HS-5 (cell line): ENCODE data around the gene RPH3AL.
"Not testable (repeated sequence)": the region's sequence is repeated elsewhere in the genome, so short reads cannot be mapped to it uniquely, and the experiment has no call there.

Source experiments
- DNase-seq: peaks from one replicate; pipeline ENCODE4 v3.0.0-alpha.2; 2012; ENCODE audit warnings: low read depth

Gene RPH3AL

DNA sequence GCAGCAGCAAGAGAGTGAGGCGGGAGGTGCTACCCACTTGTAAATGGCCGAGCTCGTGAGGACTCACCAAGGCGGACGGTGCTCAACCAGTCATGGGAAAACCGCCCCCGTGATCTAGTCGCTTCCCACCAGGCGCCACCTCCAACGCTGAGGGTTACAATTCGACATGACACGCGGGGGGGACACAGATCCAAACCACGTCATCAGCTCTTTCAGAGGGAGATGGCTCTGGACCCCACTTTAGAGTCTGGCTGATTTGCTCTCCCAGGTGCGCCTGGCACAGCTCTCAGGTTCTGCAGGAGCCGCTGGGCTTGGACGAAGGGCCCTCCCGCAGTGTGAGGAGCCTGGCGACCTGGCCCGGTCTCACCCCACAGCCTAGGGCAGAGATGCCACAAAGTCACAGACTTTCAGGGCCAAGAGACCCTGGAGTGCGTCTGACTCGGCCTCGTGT, 150.1 kb downstream of the RPH3AL start:
- DNase-seq, result no peak

DNA sequence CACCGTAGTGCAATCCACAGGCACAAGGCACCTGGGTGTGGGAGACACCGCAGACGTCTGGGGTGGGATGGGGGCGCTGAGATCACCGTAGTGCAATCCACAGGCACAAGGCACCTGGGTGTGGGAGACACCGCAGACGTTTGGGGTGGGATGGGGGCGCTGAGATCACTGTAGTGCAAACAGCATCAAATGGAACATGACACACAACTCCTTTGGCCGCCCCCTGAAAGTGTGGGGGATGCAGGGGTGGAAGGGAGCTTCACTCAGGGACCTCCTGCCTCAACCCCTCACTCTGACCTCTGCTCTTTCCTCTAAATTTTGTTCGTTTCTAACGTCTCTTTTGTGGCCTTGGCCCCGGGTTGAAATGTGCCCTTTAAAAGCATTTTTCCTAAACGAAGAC, 150.9 kb downstream of the RPH3AL start:
- DNase-seq, result not testable (repeated sequence)

GRCh38 chr17:201257-201656, 151.3 kb downstream of the RPH3AL start:
- DNase-seq, result not testable (repeated sequence)

DNA sequence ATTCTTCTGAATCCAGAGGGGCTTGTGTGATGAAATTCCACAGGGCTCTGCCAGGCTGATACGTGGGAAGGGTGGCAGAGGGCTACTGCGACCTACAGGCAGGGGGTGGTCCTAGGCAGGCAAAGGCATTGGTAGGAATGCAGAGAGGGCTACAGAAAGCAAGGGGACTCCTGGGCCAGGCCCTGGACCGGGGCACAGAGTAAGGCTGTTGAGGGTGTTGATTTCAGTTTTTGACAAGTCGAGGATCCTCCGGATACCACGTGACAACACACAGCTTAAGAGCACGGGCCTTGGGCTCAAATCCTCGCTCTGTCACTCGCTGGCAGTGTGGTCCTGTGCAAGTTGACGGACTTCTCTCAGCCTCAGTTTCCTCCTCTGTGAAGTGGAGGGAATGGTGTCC, 152.0 kb downstream of the RPH3AL start:
- no peak for DNase-seq

GRCh38 chr17:199806-200545, 152.6 kb downstream of the RPH3AL start:
- no peak for DNase-seq

DNA sequence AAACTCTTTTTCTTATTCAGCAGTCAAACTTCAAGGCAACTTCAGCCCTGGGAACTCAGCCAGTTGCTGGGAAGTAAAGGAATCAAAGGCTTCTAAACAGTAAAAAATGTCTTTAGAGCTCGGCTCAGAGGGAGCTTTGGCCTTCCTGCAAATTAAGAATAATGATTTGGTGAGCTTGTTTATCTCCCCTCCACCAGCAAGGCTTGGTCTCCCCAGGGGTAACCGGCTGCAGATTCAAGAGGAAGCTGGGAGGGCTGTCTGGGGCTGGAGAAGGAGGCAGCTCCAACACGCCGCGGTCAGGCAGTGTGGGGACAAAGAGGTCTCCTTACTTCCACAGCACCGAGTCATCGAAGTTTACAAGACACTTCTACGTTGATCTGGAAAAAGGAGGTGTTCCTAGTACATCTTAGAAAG, 153.4 kb downstream of the RPH3AL start:
- DNase-seq, result no peak

DNA sequence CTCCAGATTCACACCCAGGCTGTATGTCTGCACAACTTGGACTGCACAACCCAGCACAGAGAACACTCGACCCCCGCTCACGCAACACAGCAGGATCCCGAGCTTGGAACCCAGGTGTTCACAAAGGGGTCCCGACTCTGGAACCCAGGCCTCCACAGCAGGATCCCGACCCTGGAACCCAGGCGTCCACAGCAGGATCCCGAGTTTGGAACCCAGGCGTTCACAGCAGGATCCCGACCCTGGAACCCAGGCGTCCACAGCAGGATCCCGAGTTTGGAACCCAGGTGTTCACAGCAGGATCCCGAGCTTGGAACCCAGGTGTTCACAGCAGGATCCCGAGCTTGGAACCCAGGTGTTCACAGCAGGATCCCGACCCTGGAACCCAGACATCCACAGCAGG, 154.4 kb downstream of the RPH3AL start:
- not testable (repeated sequence) for DNase-seq

- DNase-seq, result no peak
Observed at GRCh38 chr17:197352-197751, 155.3 kb downstream of the RPH3AL start.

- DNase-seq, result no peak
Observed at GRCh38 chr17:194828-195602, 157.6 kb downstream of the RPH3AL start.

DNA sequence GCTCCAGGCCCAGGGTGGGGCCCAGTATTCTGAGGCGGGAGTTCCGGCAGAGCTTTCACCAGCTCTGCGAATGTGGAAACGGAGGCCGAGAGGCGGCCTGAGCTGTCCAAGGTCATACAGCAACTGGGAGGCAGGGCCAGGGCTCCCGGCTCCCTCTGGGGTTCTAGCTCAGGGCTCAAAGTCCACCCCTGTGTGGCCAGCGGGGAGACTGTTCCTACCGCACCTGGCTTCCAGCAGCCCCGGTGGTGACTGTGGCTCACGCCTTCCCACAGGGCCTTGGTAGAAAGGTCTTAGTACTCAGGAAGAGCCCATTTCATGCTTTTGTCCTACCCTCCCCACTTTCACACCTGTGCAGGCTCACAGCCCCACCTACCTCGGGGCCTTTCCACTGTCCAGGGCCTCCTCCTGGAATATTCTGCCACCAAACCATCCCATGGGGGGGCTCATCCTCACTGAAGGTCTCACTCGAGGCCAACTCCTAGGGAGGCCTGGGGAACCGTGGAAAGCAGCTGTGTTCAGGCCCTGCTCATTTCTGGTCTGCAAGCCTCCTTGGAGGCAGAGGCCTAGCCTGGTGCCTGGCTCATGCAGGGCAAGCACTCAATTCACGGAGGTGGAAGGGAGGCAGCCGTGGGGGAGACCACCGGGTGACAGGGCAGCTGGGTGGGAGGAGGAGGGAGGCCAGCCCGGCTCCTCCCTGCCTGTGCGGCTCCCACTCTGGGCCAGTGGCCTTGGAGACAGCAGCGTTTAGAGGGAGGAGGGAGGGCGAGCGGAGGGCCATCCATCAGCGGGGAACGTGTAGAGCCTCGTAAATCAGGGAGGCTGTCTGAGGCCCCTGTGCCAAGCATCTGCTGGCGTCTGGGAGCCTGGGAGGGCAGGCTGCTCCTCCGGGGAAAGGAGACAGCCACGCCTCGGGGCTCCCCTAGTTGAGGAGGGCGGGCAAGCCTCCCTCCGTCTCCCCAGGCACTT, 158.5 kb downstream of the RPH3AL start:
- no peak for DNase-seq

DNA sequence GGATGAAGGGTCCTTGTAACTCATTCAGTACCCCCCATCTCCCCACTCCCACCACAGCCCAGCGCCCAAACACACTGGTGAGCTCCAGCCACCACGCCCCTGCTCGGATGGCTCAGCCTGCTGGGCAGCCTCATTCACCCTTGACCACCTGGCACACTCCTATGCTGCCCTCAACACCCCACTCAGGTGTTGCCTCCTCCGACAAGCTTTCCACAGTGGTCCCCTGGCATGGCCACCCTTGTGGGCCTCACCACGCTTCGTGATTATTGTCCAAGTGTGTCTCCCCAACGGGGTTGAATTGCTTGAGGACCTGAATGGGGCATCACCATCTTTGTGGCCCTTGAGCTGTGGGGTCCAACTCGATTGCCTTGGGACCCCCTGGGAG, 159.2 kb downstream of the RPH3AL start:
- no peak for DNase-seq

- DNase-seq, result no peak
Observed at GRCh38 chr17:192666-193425, 159.8 kb downstream of the RPH3AL start.

GRCh38 chr17:189444-189843, 163.2 kb downstream of the RPH3AL start:
- no peak for DNase-seq

- DNase-seq, result no peak
Observed at GRCh38 chr17:187130-187529, 165.5 kb downstream of the RPH3AL start.

DNA sequence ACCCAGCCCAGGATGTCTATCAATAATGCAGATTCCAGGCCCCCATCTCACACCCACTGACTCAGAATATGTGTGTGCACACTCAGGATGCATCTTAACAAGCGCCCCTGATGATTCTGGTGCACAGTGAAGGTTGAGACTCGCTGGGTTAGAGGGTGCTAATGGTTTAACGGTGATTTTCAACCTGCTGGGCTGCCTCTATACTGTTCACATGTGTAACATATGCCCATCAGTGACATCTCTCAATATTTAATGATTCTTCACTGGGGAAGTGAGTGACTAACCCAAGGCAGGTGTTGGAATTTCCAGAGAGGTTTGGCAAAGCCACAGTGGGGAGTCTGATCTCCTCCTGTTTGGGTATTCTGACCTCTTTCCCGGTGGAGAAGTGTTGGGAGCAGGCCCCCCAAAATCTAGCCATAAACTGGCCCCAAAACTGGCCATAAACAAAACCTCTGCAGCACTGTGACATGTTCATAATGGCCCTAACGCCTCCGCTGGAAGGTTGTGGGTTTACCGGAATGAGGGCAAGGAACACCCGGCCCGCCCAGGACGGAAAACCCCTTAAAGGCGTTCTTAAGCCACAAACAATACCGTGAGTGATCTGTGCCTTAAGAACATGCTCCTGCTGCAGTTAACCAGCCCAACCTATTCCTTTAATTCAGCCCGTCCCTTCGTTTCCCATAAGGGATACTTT, 167.0 kb downstream of the RPH3AL start:
- no peak for DNase-seq

GRCh38 chr17:183021-183420, 169.6 kb downstream of the RPH3AL start:
- DNase-seq, result no peak

DNA sequence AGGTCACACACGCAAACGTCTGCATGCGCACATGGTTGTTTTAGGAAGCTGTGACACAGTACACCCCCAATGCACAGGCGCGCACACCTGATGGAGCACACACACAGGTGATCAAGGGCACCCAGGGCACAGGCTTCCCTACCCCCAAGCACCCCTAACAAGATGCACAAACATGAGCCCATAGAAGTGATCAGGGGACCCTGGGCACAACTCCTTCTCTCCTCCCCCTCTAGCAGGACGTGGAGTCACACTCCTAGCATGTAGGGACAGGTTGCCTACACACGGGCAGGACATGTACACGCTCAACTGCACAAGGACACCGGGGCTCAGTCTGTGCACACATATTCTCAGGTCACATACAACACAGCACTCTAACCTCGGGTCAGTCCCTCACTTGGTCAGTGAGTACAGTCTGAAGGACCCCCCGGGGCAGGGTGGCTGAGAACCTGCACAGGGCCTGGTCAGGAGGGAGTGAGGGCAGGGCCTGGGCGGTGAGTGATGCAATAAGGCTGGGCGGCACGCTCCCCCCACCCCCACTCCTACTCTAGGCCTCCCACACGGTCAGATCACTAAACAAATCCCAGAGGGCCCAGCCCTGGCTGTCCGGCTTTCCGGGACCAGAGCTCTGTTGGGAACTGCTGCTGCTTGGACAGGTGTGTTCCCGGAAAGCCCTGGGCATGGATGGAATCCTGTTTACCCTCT, 170.4 kb downstream of the RPH3AL start:
- no peak for DNase-seq

GRCh38 chr17:181245-182049, 171.2 kb downstream of the RPH3AL start, which contains the start of gene DOC2B:
DOC2B (minus strand) TSS chr17:181650; CDS start chr17:181479, 171 bp downstream.
- DNase-seq, result no peak
